ENCODE data around the gene PYGL. TPM values are rescaled to one million over a fixed set of nuclear protein-coding genes. Genes with fewer than 3 reads are reported as not detected.

PYGL gene
- total and polyA plus RNA-seq, 2 experiments from 2014 or later, result 57.6 to 93.8 TPM

GRCh38 chr14:50985124-50985858, 41.0 kb upstream of the PYGL start:
- no peaks in the 10 kb centered on the region for H3K36me3 ChIP-seq (ENCODE audit: insufficient read depth)
- H3K9me2 ChIP-seq (ENCODE audit: insufficient read depth), result 0 out of 2 replicates have a peak, but pooled peaks cover 5% of the 10 kb centered on the region
- peak overlapping the region; percentile 14; the same call in 1 of the 2 replicates for H3K4me3 ChIP-seq
- peaks cover 38% of the 10 kb centered on the region for H3K4me1 ChIP-seq (ENCODE audit: insufficient read depth)
- peak overlapping the region; percentile 37 for H3K4me3 Mint-ChIP-seq
- H3K9me3 Mint-ChIP-seq, result no peaks in the 10 kb centered on the region
- H4K20me1 ChIP-seq (replicated peaks; ENCODE audit: insufficient read depth), result no peaks in the 10 kb centered on the region
- peaks cover 41% of the 10 kb centered on the region for H3K4me1 Mint-ChIP-seq
- H3K79me2 ChIP-seq (replicated peaks; ENCODE audit: insufficient read depth), result no peaks in the 10 kb centered on the region
- H3K4me2 ChIP-seq, result peak overlapping the region; percentile 16
- peak overlapping the region; percentile 12; the same call in 1 of the 2 replicates for H3K27ac ChIP-seq (ENCODE audit: low read depth)
- no peaks in the 10 kb centered on the region for H3K27me3 ChIP-seq (ENCODE audit: insufficient read depth)
- ATAC-seq (peak; percentile 32), DNase-seq (ENCODE audit: low spot score) (no peak)
- H3F3A ChIP-seq (replicated peaks; ENCODE audit: low read depth), result no peaks in the 10 kb centered on the region
- peak overlapping the region; percentile 81 for H2AFZ ChIP-seq
- H3K27ac Mint-ChIP-seq, result peak overlapping the region; percentile 68
- H3K27me3 Mint-ChIP-seq (ENCODE audit: insufficient read depth, low read depth, poor library complexity), result no peaks in the 10 kb centered on the region
- no peak for TF ChIP-seq CREB1 (CRISPR knock-in tag; IDR thresholded peaks at IDR 0.05; ENCODE audit: low read depth)
- no peak for TF ChIP-seq JUNB (IDR thresholded peaks at IDR 0.05; ENCODE audit: unreplicated experiment)
- no peak for TF ChIP-seq ZNF331 (CRISPR knock-in tag; IDR thresholded peaks at IDR 0.05; ENCODE audit: low read depth)
- TF ChIP-seq EZH2 (IDR thresholded peaks at IDR 0.05; ENCODE audit: low read depth, unreplicated experiment), result no peak
- TF ChIP-seq POLR2AphosphoS5 (IDR thresholded peaks at IDR 0.05; ENCODE audit: low read depth), result no peak
- no peak for TF ChIP-seq EZH2phosphoT487 (IDR thresholded peaks at IDR 0.05; ENCODE audit: unreplicated experiment)
- TF ChIP-seq STAT1 (IDR thresholded peaks at IDR 0.05; ENCODE audit: unreplicated experiment), result no peak
- no peaks in the 10 kb centered on the region for H3K36me3 Mint-ChIP-seq (ENCODE audit: low read depth)

DNA sequence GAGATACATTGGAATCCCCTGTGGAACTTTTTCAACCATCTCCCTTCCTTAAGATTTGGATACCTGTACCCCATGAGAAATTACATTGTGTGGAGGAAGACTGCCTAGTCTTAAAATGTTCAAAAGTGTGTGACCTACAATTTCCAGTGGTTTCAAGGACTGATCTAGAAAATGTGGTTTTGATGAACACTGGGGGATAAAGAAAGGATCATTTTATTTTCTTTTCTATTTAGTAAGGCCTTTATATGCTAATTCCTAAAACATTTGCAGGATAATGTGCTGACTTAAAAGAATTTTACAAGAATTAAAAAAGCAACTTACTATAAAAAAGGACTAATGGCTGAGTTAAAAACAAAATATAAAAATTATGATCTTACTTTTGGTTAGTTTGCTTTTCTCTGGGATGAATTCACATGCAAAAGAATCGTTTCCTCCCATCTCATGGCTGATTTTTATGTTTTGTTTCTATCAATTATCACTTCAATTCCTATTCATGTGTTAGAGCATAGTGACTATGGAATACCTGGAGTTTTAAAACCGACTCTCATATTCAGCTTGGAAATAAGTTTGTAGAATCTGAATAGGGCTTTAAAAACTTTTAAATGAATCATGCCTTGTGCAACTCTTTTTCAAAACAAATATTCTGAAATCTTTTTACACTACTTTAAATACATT, 39.9 kb upstream of the PYGL start:
- Mint-ChIP-seq H3K36me3 (ENCODE audit: low read depth) (no peaks in the 10 kb centered on the region), H3K27me3 (ENCODE audit: insufficient read depth, low read depth, poor library complexity) (no peaks in the 10 kb centered on the region), H3K4me1 (peaks cover 41% of the 10 kb centered on the region), H3K27ac (peak overlapping the region; percentile 75), H3K9me3 (no peaks in the 10 kb centered on the region), H3K4me3 (peak overlapping the region; percentile 31)
- no peaks in the 10 kb centered on the region for H4K20me1 ChIP-seq (replicated peaks; ENCODE audit: insufficient read depth)
- ATAC-seq (no peak), DNase-seq (ENCODE audit: low spot score) (no peak)
- H3K79me2 ChIP-seq (replicated peaks; ENCODE audit: insufficient read depth), result no peaks in the 10 kb centered on the region
- no peaks in the 10 kb centered on the region for H3F3A ChIP-seq (replicated peaks; ENCODE audit: low read depth)
- peak overlapping the region; percentile 16 for H3K4me2 ChIP-seq
- H3K27me3 ChIP-seq (ENCODE audit: insufficient read depth), result no peaks in the 10 kb centered on the region
- H3K4me1 ChIP-seq (ENCODE audit: insufficient read depth), result peaks cover 38% of the 10 kb centered on the region
- H3K4me3 ChIP-seq, result no peak overlapping the region
- H3K36me3 ChIP-seq (ENCODE audit: insufficient read depth), result no peaks in the 10 kb centered on the region
- H3K27ac ChIP-seq (ENCODE audit: low read depth), result peak overlapping the region; percentile 6; the same call in 1 of the 2 replicates
- H2AFZ ChIP-seq, result no peak overlapping the region
- 0 out of 2 replicates have a peak, but pooled peaks cover 5% of the 10 kb centered on the region for H3K9me2 ChIP-seq (ENCODE audit: insufficient read depth)
- TF ChIP-seq ZNF462 (CRISPR knock-in tag; IDR thresholded peaks at IDR 0.05), result no peak
- no peak for TF ChIP-seq ETS1 (IDR thresholded peaks at IDR 0.05)
- TF ChIP-seq ZNF114 (CRISPR knock-in tag; IDR thresholded peaks at IDR 0.05), result no peak
- TF ChIP-seq EZH2 (IDR thresholded peaks at IDR 0.05; ENCODE audit: low read depth, unreplicated experiment), result no peak

Measured in GM23338 (cell line).